Measurements from ENCODE around the gene GAA. TPM values are rescaled to one million over a fixed set of nuclear protein-coding genes. Genes with fewer than 3 reads are reported as not detected.

GAA gene
- total RNA-seq, 2 donors from 2014 or later = 167 to 217 TPM

GRCh38 chr17:80116276-80116920 is 15.0 kb downstream of the GAA start:
- Histone ChIP-seq H3K36me3 (no peaks in the 10 kb centered on the region), H3K27ac (no peak overlapping the region), H3K27me3 (replicated peaks; ENCODE audit: insufficient read depth) (no peaks in the 10 kb centered on the region), H3K4me1 (replicated peaks) (no peaks in the 10 kb centered on the region), H3K9me3 (no peaks in the 10 kb centered on the region), H3K4me3 (no peak overlapping the region)
- no peak for DNase-seq (ENCODE audit: low spot score)
- TF ChIP-seq POLR2A (IDR thresholded peaks at IDR 0.05) = no peak
- TF ChIP-seq POLR2AphosphoS5 (IDR thresholded peaks at IDR 0.05) = no peak
- no peak for TF ChIP-seq CTCF (IDR thresholded peaks at IDR 0.05)
- intact Hi-C loops (cut with DNase I) = no loop called here
- 80% methylated on average over 16 of the region's 16 CpGs for WGBS

- no peaks in the 10 kb centered on the region for H3K27me3 ChIP-seq (replicated peaks; ENCODE audit: insufficient read depth)
- H3K9me3 ChIP-seq = no peaks in the 10 kb centered on the region
- DNase-seq (ENCODE audit: low spot score) = no peak
- no peak overlapping the region for H3K4me3 ChIP-seq
- intact Hi-C loops (cut with DNase I) = no loop called here
- TF ChIP-seq POLR2A (IDR thresholded peaks at IDR 0.05) (no peak), CTCF (IDR thresholded peaks at IDR 0.05) (no peak), POLR2AphosphoS5 (IDR thresholded peaks at IDR 0.05) (no peak)
- no peaks in the 10 kb centered on the region for H3K36me3 ChIP-seq
- H3K4me1 ChIP-seq (replicated peaks) = no peaks in the 10 kb centered on the region
- H3K27ac ChIP-seq = no peak overlapping the region
- WGBS = 93% methylated on average over 13 of the region's 13 CpGs
These were observed 15.6 kb downstream of the GAA start for GRCh38 chr17:80116921-80117380.

GRCh38 chr17:80117491-80118401 is 16.4 kb downstream of the GAA start:
- TF ChIP-seq CTCF (IDR thresholded peaks at IDR 0.05) (no peak), POLR2AphosphoS5 (IDR thresholded peaks at IDR 0.05) (no peak), POLR2A (IDR thresholded peaks at IDR 0.05) (no peak)

GRCh38 chr17:80118601-80119270 is 17.4 kb downstream of the GAA start:
- no peak overlapping the region for H3K4me3 ChIP-seq
- intact Hi-C loops (cut with DNase I) = no loop called here
- no peak overlapping the region for H3K27ac ChIP-seq
- H3K9me3 ChIP-seq = no peaks in the 10 kb centered on the region
- H3K4me1 ChIP-seq (replicated peaks) = no peaks in the 10 kb centered on the region
- no peak for DNase-seq (ENCODE audit: low spot score)
- H3K27me3 ChIP-seq (replicated peaks; ENCODE audit: insufficient read depth) = no peaks in the 10 kb centered on the region
- 86% methylated on average over 28 of the region's 35 CpGs for WGBS
- H3K36me3 ChIP-seq = no peaks in the 10 kb centered on the region
- TF ChIP-seq POLR2A (IDR thresholded peaks at IDR 0.05) (no peak), POLR2AphosphoS5 (IDR thresholded peaks at IDR 0.05) (no peak), CTCF (IDR thresholded peaks at IDR 0.05) (no peak)

More at GRCh38 chr17:80117491-80118401, 16.4 kb downstream of the GAA start:
- no peak overlapping the region for H3K27ac ChIP-seq
- intact Hi-C loops (cut with DNase I) = no loop called here
- WGBS = 92% methylated on average over 30 of the region's 31 CpGs
- no peaks in the 10 kb centered on the region for H3K27me3 ChIP-seq (replicated peaks; ENCODE audit: insufficient read depth)
- no peak for DNase-seq (ENCODE audit: low spot score)
- H3K36me3 ChIP-seq = no peaks in the 10 kb centered on the region
- H3K4me1 ChIP-seq (replicated peaks) = no peaks in the 10 kb centered on the region
- no peak overlapping the region for H3K4me3 ChIP-seq
- no peaks in the 10 kb centered on the region for H3K9me3 ChIP-seq
